22Rv1 (cell line): ENCODE data around the gene SEC31A.

Source experiments
- ZFX ChIP-seq: fragments of 450-650 bp; IDR thresholded peaks from 2 replicates; pipeline ENCODE4 v1.6.1; 2017; ENCODE audit warnings: antibody characterized with exemption, borderline replicate concordance
- TF ChIP-seq, protein P1 (sequence below): fragments of 450-650 bp; IDR thresholded peaks from 2 replicates; pipeline ENCODE4 v1.5.1; 2017; ENCODE audit warnings: mild to moderate bottlenecking

DNA sequence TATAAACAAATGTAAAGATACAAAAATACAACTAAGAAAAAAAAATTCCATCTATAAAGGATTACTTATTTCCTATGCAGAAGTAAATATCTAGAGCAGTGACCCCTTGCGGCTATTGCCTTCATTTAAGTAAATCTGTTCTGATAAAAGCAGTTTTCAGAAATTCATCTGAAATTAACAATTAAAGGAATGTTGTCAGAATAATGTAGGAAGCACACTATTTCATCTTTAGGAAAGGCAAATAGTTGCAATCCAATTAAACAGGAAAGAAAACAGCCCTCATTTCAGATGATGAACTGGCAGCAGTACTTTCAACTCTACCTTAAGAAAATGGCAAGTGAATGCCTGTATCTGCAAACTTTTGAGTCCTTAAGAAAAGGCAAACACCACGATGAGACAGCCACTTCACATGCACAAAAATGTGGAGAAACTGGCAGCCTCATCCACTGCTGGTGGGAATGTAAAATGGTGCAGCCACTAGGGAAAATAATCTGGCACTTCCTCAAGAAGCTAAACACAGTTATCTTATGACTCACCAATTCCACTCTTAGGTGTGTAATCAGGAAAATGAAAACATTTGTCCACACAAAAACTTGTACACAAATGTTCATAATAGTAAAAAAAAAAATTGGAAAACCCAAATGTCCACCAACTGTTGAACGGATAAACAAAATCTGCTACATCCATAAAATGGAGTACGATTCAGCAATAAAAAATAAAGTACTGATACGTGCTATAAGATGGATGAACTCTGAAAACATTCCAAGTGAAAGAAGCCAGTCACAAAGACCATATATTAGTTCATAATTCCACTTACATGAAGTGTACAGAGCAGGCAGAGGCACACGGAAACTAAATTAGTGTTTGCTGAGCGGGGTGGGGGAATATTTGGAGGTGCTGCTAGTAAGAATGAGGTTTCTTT is 7.6 kb upstream of the SEC31A start:
- TF ChIP-seq, protein P1, sequence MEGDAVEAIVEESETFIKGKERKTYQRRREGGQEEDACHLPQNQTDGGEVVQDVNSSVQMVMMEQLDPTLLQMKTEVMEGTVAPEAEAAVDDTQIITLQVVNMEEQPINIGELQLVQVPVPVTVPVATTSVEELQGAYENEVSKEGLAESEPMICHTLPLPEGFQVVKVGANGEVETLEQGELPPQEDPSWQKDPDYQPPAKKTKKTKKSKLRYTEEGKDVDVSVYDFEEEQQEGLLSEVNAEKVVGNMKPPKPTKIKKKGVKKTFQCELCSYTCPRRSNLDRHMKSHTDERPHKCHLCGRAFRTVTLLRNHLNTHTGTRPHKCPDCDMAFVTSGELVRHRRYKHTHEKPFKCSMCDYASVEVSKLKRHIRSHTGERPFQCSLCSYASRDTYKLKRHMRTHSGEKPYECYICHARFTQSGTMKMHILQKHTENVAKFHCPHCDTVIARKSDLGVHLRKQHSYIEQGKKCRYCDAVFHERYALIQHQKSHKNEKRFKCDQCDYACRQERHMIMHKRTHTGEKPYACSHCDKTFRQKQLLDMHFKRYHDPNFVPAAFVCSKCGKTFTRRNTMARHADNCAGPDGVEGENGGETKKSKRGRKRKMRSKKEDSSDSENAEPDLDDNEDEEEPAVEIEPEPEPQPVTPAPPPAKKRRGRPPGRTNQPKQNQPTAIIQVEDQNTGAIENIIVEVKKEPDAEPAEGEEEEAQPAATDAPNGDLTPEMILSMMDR, result no peak
- TF ChIP-seq ZFX, result no peak
